Astrocyte (in vitro differentiated cells and primary cell): ENCODE results near the gene BICC1. TPM values are rescaled to one million over a fixed set of nuclear protein-coding genes. Genes with fewer than 3 reads are reported as not detected.

Experiments
- DNase-seq: peaks from one replicate; pipeline ENCODE4 v3.0.0-alpha.2; 2010; ENCODE audit warnings: low read depth
- FAIRE-seq: peaks from 2 replicates; lab custom pipeline; 2011; peaks lifted over from hg19 to GRCh38; lab: Jason Lieb, UNC
- H2AFZ ChIP-seq: 2 replicates; pipeline ENCODE4 v1.6.0; 2012; ENCODE audit warnings: low read depth, low read length, inconsistent platforms
- H3K27ac ChIP-seq: 2 replicates; pipeline ENCODE4 v1.5.1; 2011; ENCODE audit warnings: low read depth, low read length, inconsistent platforms
- H3K27me3 ChIP-seq: 2 replicates; pipeline ENCODE4 v1.6.0; 2011; ENCODE audit warnings: low read length, inconsistent platforms; ENCODE audit not compliant: insufficient read depth
- H3K36me3 ChIP-seq: 2 replicates; pipeline ENCODE4 v1.5.1; 2011; ENCODE audit warnings: low read length, inconsistent platforms; ENCODE audit not compliant: insufficient read depth
- H3K4me1 ChIP-seq: 2 replicates; pipeline ENCODE4 v1.5.1; 2011; ENCODE audit warnings: low read length, inconsistent platforms; ENCODE audit not compliant: insufficient read depth
- H3K4me2 ChIP-seq: 2 replicates; pipeline ENCODE4 v1.6.0; 2012; ENCODE audit warnings: low read length, inconsistent platforms
- H3K4me3 ChIP-seq: 2 replicates; pipeline ENCODE4 v1.5.1; 2011; ENCODE audit warnings: low read depth, mild to moderate bottlenecking, low read length, inconsistent platforms; ENCODE audit not compliant: insufficient read depth
- H3K79me2 ChIP-seq: 2 replicates; pipeline ENCODE4 v1.6.0; 2012; ENCODE audit warnings: mild to moderate bottlenecking, low read length, inconsistent platforms; ENCODE audit not compliant: insufficient read depth
- H3K9ac ChIP-seq: 2 replicates; pipeline ENCODE4 v1.6.0; 2012; ENCODE audit warnings: mild to moderate bottlenecking, low read length, inconsistent platforms
- H3K9me3 ChIP-seq: 2 replicates; pipeline ENCODE4 v1.5.1; 2012; ENCODE audit warnings: low read depth, mild to moderate bottlenecking, low read length, inconsistent platforms; ENCODE audit not compliant: insufficient read depth
- H4K20me1 ChIP-seq: 2 replicates; pipeline ENCODE4 v1.6.0; 2012; ENCODE audit warnings: low read length, inconsistent platforms; ENCODE audit not compliant: insufficient read depth
- H3K27ac Mint-ChIP-seq: one replicate; pipeline ENCODE4 v1.8.0; 2021; ENCODE audit warnings: mild to moderate bottlenecking, mixed read lengths; ENCODE audit not compliant: unreplicated experiment
- H3K27me3 Mint-ChIP-seq: one replicate; pipeline ENCODE4 v1.8.0; 2021; ENCODE audit warnings: low read depth, mixed read lengths; ENCODE audit not compliant: unreplicated experiment
- H3K36me3 Mint-ChIP-seq: one replicate; pipeline ENCODE4 v1.8.0; 2021; ENCODE audit warnings: low read depth, mixed read lengths; ENCODE audit not compliant: unreplicated experiment
- H3K4me1 Mint-ChIP-seq: one replicate; pipeline ENCODE4 v1.8.0; 2021; ENCODE audit warnings: low read depth, mixed read lengths; ENCODE audit not compliant: unreplicated experiment
- H3K4me3 Mint-ChIP-seq: one replicate; pipeline ENCODE4 v1.8.0; 2021; ENCODE audit warnings: mild to moderate bottlenecking, moderate library complexity, mixed read lengths; ENCODE audit not compliant: unreplicated experiment
- H3K9me3 Mint-ChIP-seq: one replicate; pipeline ENCODE4 v1.8.0; 2021; ENCODE audit warnings: mild to moderate bottlenecking, mixed read lengths; ENCODE audit not compliant: unreplicated experiment
- CTCF ChIP-seq: IDR thresholded peaks from 2 replicates; pipeline ENCODE4 v1.5.1; 2011; ENCODE audit warnings: low read depth, mild to moderate bottlenecking, inconsistent platforms, low read length, moderate library complexity; ENCODE audit not compliant: insufficient read depth
- EZH2 ChIP-seq: IDR thresholded peaks from 2 replicates; pipeline ENCODE4 v1.6.1; 2012; ENCODE audit warnings: mild to moderate bottlenecking, low read length, inconsistent platforms; ENCODE audit not compliant: insufficient read depth
- total RNA-seq: library from RNA; stranded (reverse); gene quantifications from 2 replicates; pipeline ENCODE4 v1.2.1, GENCODE V29; 2021

BICC1 gene
- total RNA-seq, 1 donor from 2014 or later = 23.0 TPM

- Mint-ChIP-seq H3K27me3 (no peaks in the 10 kb centered on the region), H3K27ac (no peak overlapping the region), H3K36me3 (peaks cover 5% of the 10 kb centered on the region), H3K4me3 (no peak overlapping the region), H3K4me1 (no peaks in the 10 kb centered on the region), H3K9me3 (peaks cover 1% of the 10 kb centered on the region)
- H3K9ac ChIP-seq = no peak overlapping the region
- peaks cover 2% of the 10 kb centered on the region for H3K36me3 ChIP-seq
- no peak overlapping the region for H3K4me2 ChIP-seq
- no peaks in the 10 kb centered on the region for H3K9me3 ChIP-seq
- DNase-seq = no peak
- H3K27me3 ChIP-seq = no peaks in the 10 kb centered on the region
- H3K27ac ChIP-seq = no peak overlapping the region
- TF ChIP-seq EZH2 = no peak
- TF ChIP-seq CTCF = no peak
- no peak overlapping the region for H3K4me3 ChIP-seq
- no peak overlapping the region for H2AFZ ChIP-seq
- peak; percentile 92 for FAIRE-seq
- H4K20me1 ChIP-seq = no peaks in the 10 kb centered on the region
- no peaks in the 10 kb centered on the region for H3K79me2 ChIP-seq
- H3K4me1 ChIP-seq = no peaks in the 10 kb centered on the region
Measured at GRCh38 chr10:58833771-58834561, 321.3 kb downstream of the BICC1 start.

- H3K4me3 Mint-ChIP-seq = no peak overlapping the region
- Histone ChIP-seq H4K20me1 (no peaks in the 10 kb centered on the region), H2AFZ (no peak overlapping the region), H3K9ac (no peak overlapping the region), H3K4me2 (no peak overlapping the region), H3K4me3 (no peak overlapping the region), H3K36me3 (peaks cover 2% of the 10 kb centered on the region), H3K27me3 (no peaks in the 10 kb centered on the region), H3K27ac (no peak overlapping the region), H3K79me2 (no peaks in the 10 kb centered on the region), H3K4me1 (no peaks in the 10 kb centered on the region), H3K9me3 (no peaks in the 10 kb centered on the region)
- TF ChIP-seq CTCF (no peak), EZH2 (no peak)
- H3K27ac Mint-ChIP-seq = no peak overlapping the region
- H3K4me1 Mint-ChIP-seq = no peaks in the 10 kb centered on the region
- H3K36me3 Mint-ChIP-seq = peaks cover 5% of the 10 kb centered on the region
- DNase-seq = no peak
- no peaks in the 10 kb centered on the region for H3K27me3 Mint-ChIP-seq
- no peak for FAIRE-seq
- peaks cover 1% of the 10 kb centered on the region for H3K9me3 Mint-ChIP-seq
Measured at GRCh38 chr10:58836176-58836700, 323.6 kb downstream of the BICC1 start.

GRCh38 chr10:58836991-58837575 is 324.4 kb downstream of the BICC1 start:
- H2AFZ ChIP-seq = no peak overlapping the region
- H3K79me2 ChIP-seq = no peaks in the 10 kb centered on the region
- no peak overlapping the region for H3K4me3 ChIP-seq
- TF ChIP-seq EZH2 (no peak), CTCF (no peak)
- FAIRE-seq (no peak), DNase-seq (no peak)
- H3K9me3 ChIP-seq = no peaks in the 10 kb centered on the region
- H4K20me1 ChIP-seq = no peaks in the 10 kb centered on the region
- H3K4me2 ChIP-seq = no peak overlapping the region
- Mint-ChIP-seq H3K4me1 (no peaks in the 10 kb centered on the region), H3K27me3 (no peaks in the 10 kb centered on the region), H3K27ac (peak overlapping the region; percentile 3), H3K9me3 (peaks cover 1% of the 10 kb centered on the region), H3K4me3 (no peak overlapping the region), H3K36me3 (peaks cover 5% of the 10 kb centered on the region)
- no peak overlapping the region for H3K9ac ChIP-seq
- H3K36me3 ChIP-seq = no peaks in the 10 kb centered on the region
- H3K4me1 ChIP-seq = no peaks in the 10 kb centered on the region
- H3K27ac ChIP-seq = no peak overlapping the region
- H3K27me3 ChIP-seq = no peaks in the 10 kb centered on the region
